Mesodermal cell (in vitro differentiated cells): ENCODE data around the gene CRY2.

Experiments used
- H3K27ac ChIP-seq: 2 replicates; pipeline ENCODE4 v1.7.0; 2013; ENCODE audit warnings: mild to moderate bottlenecking, low read depth, low read length, moderate library complexity; ENCODE audit not compliant: severe bottlenecking
- H3K36me3 ChIP-seq: 2 replicates; pipeline ENCODE4 v1.7.1; 2013; ENCODE audit warnings: mild to moderate bottlenecking, low read length, moderate library complexity; ENCODE audit not compliant: control insufficient read depth, insufficient read depth
- H3K4me1 ChIP-seq: one replicate; pipeline ENCODE4 v1.7.1; 2013; ENCODE audit warnings: mild to moderate bottlenecking, low read length; ENCODE audit not compliant: insufficient read depth, control insufficient read depth, poor library complexity, severe bottlenecking
- H3K4me3 ChIP-seq: 2 replicates; pipeline ENCODE4 v1.7.0; 2013; ENCODE audit warnings: low read length, control low read depth, mild to moderate bottlenecking; ENCODE audit not compliant: insufficient read depth, poor library complexity, severe bottlenecking; ENCODE audit errors: extremely low read depth
- H3K9me3 ChIP-seq: 2 replicates; pipeline ENCODE4 v1.7.1; 2013; ENCODE audit warnings: mild to moderate bottlenecking, low read length, moderate library complexity; ENCODE audit not compliant: control insufficient read depth
- WGBS, 2 experiments: methylation state at CpG; one replicate each; pipeline ENCODE4 v1.1.5; 2013; ENCODE audit warnings: missing lambda C conversion rate in 2 of 2; ENCODE audit not compliant: insufficient coverage in 2 of 2; 5-methylcytosine and 5-hydroxymethylcytosine counted together

The CRY2 gene

DNA sequence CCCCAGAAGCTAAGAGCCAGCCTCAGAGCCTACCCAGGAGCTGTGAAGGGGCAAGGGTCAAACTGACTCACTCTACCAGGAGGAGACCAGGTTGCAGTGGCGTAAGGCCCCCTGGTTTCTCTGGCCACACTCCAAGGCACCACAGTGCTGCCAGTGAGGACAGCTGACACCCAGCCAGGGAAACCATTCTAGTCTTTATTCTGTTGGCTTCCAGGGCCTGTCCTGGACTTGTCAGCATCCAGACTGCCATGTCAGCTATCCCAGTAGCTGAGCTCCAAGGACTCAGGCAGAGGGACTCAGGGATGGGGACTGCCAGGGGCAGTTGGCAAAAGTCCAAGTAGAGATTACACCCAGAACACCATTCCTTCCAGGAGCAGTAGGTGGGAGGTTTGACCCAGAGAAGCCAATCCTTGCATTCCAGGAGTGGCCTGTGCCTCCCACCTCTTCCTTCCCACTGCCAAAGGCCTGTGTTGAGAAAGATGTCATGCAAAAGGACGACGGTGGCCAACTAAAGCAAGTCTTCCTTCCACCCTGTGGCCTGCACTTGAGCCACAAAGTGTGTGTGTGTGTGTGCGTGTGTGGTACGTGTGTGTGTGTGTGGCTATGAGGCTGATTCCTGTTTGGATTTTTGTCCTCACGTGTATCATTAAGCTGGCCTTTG lies 34.6 kb downstream of the CRY2 start:
- WGBS, 2 experiments: 87 to 97% methylated on average over 4 of the region's 6 CpGs
- Histone ChIP-seq H3K9me3 (no peaks in the 10 kb centered on the region), H3K4me1 (no peaks in the 10 kb centered on the region), H3K27ac (no peak overlapping the region), H3K36me3 (peaks cover 4% of the 10 kb centered on the region), H3K4me3 (no peak overlapping the region)

DNA sequence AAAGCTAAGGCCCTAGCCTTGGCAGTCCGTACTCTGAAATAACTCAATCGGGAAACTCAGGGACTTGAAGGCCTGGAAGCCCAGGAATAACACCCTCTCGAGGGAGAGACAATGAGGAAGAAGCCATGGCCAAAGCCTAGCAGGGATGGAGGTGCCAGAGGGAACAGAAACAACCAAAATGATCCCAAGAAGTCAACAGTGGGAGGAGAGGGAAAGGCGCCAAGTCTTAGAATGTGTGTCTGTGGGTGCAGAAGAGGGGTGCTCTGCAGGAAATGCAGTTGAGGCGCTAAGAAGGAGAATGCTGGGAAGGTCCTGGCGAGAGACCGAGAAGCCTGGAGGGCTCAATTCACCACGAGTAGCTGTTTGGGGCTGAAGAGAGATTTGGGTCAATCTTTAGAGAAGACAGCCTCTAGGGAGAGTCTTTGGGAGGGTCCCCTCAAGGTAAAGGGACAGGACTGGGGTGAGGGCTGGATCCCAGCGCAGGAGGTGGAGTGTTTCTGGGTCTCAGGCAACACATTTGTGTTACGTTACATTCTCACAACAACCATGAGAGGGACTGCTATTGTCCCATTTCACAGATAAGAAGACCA lies 37.4 kb downstream of the CRY2 start:
- H3K27ac ChIP-seq: no peak overlapping the region
- 85 to 88% methylated on average over 7 to 10 of the region's 10 CpGs for WGBS, 2 experiments
- H3K36me3 ChIP-seq: no peaks in the 10 kb centered on the region
- H3K4me3 ChIP-seq: no peak overlapping the region
- no peaks in the 10 kb centered on the region for H3K4me1 ChIP-seq
- no peaks in the 10 kb centered on the region for H3K9me3 ChIP-seq

DNA sequence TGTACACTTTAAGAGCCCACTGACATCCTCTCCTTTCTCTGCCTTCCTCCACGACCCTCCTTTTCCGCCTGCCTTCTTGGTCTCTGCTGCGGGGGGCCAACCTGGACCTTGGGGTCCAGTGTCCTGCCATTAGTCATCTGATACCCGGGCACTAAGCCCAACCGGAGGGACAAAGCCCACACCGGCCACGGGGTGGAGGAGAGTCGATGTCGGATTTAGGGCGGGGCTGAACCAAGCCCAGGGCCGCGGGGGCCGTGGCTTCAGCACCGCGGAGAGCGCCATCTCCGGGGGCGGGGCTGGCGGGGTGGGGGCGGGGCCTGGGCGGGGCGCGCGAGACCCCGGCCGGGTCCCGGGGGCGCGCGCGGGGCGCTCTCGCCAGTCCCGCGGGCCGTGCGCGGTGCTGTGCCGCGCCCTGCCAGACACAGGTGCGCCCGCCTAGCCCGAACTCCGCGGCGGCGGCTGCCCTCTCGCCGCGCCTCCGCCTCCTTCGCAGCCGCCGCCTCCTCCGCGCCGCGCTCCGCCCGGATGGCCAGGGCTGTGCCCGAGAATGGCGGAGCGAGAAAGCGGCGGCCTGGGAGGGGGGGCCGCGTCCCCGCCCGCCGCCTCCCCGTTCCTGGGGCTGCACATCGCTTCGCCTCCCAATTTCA lies 38.1 kb downstream of the CRY2 start, which contains the start of gene MAPK8IP1:
MAPK8IP1 (plus strand) TSS at position 378 of the 647 bp plus-strand sequence; CDS start at position 548, 170 bp downstream.
- peak within 1 kb of the TSS; percentile 39 for H3K4me3 ChIP-seq
- WGBS, 2 experiments: 2 to 4% methylated on average over 32 to 56 of the region's 73 CpGs
- no peaks in the 10 kb centered on the region for H3K9me3 ChIP-seq
- H3K27ac ChIP-seq: no peak within 1 kb of the TSS
- no peaks in the 10 kb centered on the region for H3K36me3 ChIP-seq
- no peaks in the 10 kb centered on the region for H3K4me1 ChIP-seq

DNA sequence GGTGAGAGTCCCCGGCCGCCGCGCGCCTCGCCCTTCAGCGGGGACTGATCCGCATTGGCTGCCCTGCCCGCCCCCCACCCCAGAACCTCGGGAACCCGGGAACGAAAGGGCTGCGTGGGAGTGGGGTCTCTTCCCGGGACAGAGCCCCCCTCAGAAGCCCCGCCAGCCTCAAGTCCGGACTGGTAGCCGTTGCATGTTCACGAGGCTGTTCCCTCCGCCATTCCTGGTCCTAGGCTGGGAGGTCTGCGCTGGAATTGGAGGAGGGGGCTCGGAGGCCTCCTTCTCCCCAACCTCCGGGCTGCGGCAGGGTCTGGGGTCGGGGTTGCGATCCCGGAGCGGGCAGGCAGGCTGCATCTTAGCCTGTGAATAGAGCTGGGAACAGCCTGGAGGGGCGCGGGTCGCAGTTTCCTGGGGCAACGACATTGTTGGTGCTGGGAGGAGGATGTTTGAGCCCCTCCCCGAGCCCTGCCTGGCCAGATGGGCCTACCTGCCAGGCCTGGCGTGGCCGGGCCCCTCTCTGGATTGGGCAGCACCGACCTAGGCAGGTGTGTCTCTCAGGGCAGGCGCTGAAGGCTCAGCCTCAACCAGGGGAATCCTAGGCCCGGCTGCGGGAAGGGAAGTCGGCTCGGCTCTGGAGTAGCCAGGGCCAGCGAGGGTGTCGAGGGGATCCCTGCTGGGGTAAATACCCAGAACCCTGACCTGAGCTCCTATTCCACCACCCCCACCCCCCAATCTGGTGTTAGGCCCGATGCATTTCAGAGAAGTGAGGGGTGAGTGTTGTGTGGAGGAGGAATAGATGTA lies 38.8 kb downstream of the CRY2 start:
- 12 to 16% methylated on average over 19 to 25 of the region's 43 CpGs for WGBS, 2 experiments
- H3K9me3 ChIP-seq: no peaks in the 10 kb centered on the region
- no peak overlapping the region for H3K27ac ChIP-seq
- no peaks in the 10 kb centered on the region for H3K36me3 ChIP-seq
- H3K4me1 ChIP-seq: no peaks in the 10 kb centered on the region
- H3K4me3 ChIP-seq: peak overlapping the region; percentile 39

DNA sequence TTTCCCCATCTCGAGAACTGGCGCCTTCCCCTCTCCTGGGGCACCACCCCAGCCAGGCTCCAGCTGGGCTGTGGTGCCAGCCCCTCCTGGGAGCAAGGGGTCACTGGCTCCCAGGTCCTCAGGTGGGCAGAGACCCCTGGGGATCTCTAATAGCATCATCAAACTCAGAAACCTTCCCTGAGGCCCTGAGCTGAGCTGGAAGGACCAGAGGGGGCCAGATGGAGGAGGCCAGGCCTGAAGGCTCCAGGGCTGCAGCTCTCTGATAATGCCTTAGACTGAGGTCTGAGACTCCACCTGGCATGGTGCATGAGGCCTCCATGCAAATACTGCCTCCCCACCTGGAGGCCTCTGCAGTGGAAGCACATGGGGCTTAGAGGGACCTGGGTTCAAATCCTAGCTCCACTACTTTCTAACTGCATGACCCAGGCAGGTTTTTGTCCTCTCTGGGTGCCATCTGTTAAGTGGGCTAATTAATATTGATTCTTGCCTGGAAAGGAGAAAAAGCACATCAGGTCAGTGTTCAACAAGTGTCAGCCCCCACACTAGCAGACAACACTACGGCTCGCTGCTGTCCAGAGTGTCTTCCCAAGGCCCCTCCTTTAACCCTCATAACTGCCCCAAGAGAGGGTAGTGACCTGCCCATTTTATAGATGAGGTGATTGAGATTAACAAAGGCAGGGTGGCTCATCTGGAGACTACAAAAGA lies 39.7 kb downstream of the CRY2 start:
- no peak overlapping the region for H3K4me3 ChIP-seq
- H3K9me3 ChIP-seq: no peaks in the 10 kb centered on the region
- 64% methylated on average over 2 of the region's 4 CpGs; no CpG with 5 or more reads in 1 of the 2 experiments for WGBS, 2 experiments
- no peak overlapping the region for H3K27ac ChIP-seq
- no peaks in the 10 kb centered on the region for H3K36me3 ChIP-seq
- no peaks in the 10 kb centered on the region for H3K4me1 ChIP-seq

DNA sequence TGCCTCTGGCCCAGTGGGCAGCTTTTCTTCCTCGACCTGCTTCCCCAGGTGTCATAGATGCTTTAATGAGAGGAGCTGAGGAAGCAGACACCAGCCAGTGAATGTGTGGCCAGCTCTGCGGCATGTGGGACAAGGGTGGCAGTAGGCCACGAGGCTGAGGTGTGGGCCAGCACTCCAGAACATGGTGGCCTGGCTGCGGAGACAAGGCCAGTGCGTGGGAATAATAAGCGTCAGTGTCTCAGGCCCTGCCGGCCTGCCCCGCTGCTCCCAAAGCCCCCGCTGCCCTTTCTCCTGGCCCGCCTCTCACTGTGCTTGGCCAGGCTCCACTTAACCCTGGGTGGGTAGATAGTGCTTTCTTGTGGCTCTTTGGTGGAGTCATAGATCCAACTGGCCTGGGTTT lies 40.3 kb downstream of the CRY2 start:
- Histone ChIP-seq H3K4me3 (no peak overlapping the region), H3K36me3 (no peaks in the 10 kb centered on the region), H3K9me3 (no peaks in the 10 kb centered on the region), H3K4me1 (no peaks in the 10 kb centered on the region), H3K27ac (no peak overlapping the region)
- 88 to 93% methylated on average over 9 to 10 of the region's 10 CpGs for WGBS, 2 experiments

DNA sequence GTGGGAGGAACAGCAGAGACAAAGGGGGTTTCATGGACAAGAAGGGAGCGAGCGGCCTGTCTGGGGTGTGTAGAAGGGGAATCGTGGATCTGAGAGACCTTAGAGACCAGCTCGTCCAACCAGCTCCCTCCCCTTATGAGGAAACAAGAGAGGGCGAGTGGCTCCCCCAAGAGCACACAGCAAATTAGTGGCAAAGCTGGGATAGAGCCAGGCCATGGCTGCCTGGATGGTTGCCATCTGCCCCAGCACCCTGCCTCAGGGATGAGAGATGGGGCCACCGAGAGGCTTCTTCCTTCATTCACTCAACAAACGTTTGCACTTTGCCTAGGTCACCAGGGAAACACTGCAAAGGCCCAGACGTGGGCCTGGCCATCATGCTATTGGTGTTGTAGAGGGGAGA lies 42.3 kb downstream of the CRY2 start:
- no peaks in the 10 kb centered on the region for H3K4me1 ChIP-seq
- H3K9me3 ChIP-seq: no peaks in the 10 kb centered on the region
- 84 to 85% methylated on average over 6 to 7 of the region's 8 CpGs for WGBS, 2 experiments
- no peak overlapping the region for H3K4me3 ChIP-seq
- H3K27ac ChIP-seq: no peak overlapping the region
- no peaks in the 10 kb centered on the region for H3K36me3 ChIP-seq

DNA sequence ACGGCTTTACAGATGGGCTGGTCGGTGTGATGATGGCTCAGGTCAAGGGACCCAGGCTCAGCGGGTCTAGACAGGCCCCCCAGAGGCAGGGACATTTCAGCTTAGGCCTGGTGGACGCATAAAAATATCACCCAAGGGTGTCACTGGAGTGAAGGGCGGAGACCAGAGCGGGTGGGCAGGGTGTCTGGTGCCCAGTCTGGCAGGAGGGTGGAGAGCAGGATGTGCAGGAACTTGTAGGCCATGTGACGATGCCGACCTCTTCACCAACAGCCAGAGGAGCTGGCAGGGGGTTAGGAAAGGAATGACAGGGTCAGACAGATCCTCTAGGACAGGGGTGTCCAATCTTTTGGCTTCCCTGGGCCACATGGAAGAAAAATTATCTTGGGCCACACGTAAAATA lies 42.7 kb downstream of the CRY2 start:
- no peaks in the 10 kb centered on the region for H3K36me3 ChIP-seq
- H3K27ac ChIP-seq: no peak overlapping the region
- H3K9me3 ChIP-seq: no peaks in the 10 kb centered on the region
- no peak overlapping the region for H3K4me3 ChIP-seq
- no peaks in the 10 kb centered on the region for H3K4me1 ChIP-seq
- 92 to 94% methylated on average over 8 of the region's 9 CpGs for WGBS, 2 experiments

DNA sequence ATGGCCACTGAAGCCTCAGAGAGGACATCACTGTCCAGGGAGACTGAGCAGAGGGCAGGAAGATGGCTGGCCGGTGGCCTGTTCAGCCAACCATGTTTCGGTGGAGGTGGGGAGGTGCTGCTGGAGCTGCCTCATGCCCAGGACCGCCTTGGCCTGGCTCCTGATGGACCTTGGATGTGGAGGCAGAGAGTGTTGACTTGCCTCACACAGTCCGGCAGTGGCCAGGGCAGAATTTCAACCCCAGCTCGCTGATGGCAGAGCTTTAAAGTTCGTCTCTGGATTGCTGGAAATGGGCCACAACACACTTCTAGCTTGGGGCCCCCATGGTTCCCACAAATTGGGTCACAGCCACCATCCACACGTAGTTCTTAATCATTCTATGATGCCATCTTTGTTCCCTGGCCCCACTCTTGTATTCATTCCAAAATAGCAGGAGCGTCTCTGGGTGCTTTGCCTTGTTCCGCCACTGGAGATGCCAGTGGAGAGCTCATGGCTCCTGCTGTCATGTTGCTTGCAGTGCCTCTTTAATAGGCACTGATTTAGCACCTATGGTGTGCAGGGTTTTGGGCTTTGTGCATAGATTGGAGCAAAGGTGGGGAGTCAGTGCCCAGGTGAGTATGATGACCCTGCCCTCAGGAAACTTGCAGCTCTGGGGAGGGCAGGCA lies 43.7 kb downstream of the CRY2 start:
- H3K9me3 ChIP-seq: no peaks in the 10 kb centered on the region
- H3K27ac ChIP-seq: no peak overlapping the region
- H3K36me3 ChIP-seq: no peaks in the 10 kb centered on the region
- peaks cover under 1% of the 10 kb centered on the region for H3K4me1 ChIP-seq
- WGBS, 2 experiments: 85 to 88% methylated on average over 9 of the region's 9 CpGs
- no peak overlapping the region for H3K4me3 ChIP-seq

DNA sequence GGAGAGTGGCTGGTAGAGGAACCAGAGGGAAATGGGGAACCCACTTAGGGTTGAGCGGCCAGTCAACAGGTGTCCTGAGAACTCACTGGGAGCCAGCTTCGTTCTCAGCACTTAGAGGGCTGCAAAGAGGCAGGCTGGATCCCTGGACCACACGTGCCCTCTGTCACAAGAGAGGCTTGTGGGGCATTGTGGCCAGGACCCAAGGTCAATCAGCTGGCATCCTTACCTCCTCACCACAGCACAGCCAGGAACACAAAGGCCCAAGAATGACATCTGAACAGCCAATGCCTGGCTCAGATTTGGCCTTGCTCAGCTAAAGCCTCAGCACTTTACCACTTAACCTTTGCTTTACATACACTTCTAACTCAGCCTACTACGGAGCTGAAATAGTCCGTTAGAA lies 45.6 kb downstream of the CRY2 start:
- H3K36me3 ChIP-seq: no peaks in the 10 kb centered on the region
- H3K4me1 ChIP-seq: peaks cover 5% of the 10 kb centered on the region
- H3K27ac ChIP-seq: no peak overlapping the region
- H3K9me3 ChIP-seq: no peaks in the 10 kb centered on the region
- H3K4me3 ChIP-seq: no peak overlapping the region
- 72 to 83% methylated on average over 3 to 5 of the region's 5 CpGs for WGBS, 2 experiments
